Activated naive CD8-positive, alpha-beta T cell treated with anti-CD3 and anti-CD28 coated beads, Interleukin-2, amount 10 ng/mL, durations not matched to agents 7 days and 5 days (primary cell): ENCODE measurements around the gene MICAL3. TPM values are rescaled to one million over a fixed set of nuclear protein-coding genes. Genes with fewer than 3 reads are reported as not detected.
"Not testable (repeated sequence)": the region's sequence is repeated elsewhere in the genome, so short reads cannot be mapped to it uniquely, and the experiment has no call there.

Source experiments
- ATAC-seq: fragments of 150-1000 bp; cut with Tn5 transposase; one replicate; pipeline ENCODE4 v1.10.0; 2021; ENCODE audit warnings: low read depth, moderate library complexity
- POLR2A ChIA-PET: fragments of 350-600 bp; sonication (Branson Sonifier 250); formaldehyde crosslinking; loops from one replicate; lab custom pipeline; 2021; ENCODE audit warnings: antibody characterized with exemption; lab: Charles Lee
- DNase-seq: peaks from one replicate; pipeline ENCODE4 v3.0.0; 2021
- H3K27ac Mint-ChIP-seq: one replicate; pipeline ENCODE4 v1.8.0; 2022; ENCODE audit warnings: mild to moderate bottlenecking, mixed read lengths
- H3K27me3 Mint-ChIP-seq: one replicate; pipeline ENCODE4 v1.8.0; 2022; ENCODE audit warnings: mild to moderate bottlenecking, moderate library complexity, mixed read lengths
- H3K36me3 Mint-ChIP-seq: one replicate; pipeline ENCODE4 v1.8.0; 2021; ENCODE audit warnings: mild to moderate bottlenecking, mixed read lengths
- H3K4me1 Mint-ChIP-seq: one replicate; pipeline ENCODE4 v1.8.0; 2021; ENCODE audit warnings: mixed read lengths
- H3K4me3 Mint-ChIP-seq: one replicate; pipeline ENCODE4 v1.8.0; 2022; ENCODE audit warnings: mild to moderate bottlenecking, moderate library complexity, mixed read lengths
- H3K9me3 Mint-ChIP-seq: one replicate; pipeline ENCODE4 v1.8.0; 2021; ENCODE audit warnings: mixed read lengths
- total RNA-seq, 2 experiments: library from RNA; stranded (reverse); gene quantifications; one replicate each; pipeline ENCODE4 v1.2.3, GENCODE V29; 2021

MICAL3 gene
- total RNA-seq, 2 experiments from 2014 or later, result 35.7 to 36.8 TPM

GRCh38 chr22:18032455-18033101 is 8.2 kb upstream of the MICAL3 start:
- Mint-ChIP-seq H3K27me3 (peaks cover 22% of the 10 kb centered on the region), H3K4me1 (peaks cover 4% of the 10 kb centered on the region)
- no peak for ATAC-seq

GRCh38 chr22:18031695-18032454 is 7.5 kb upstream of the MICAL3 start:
- ATAC-seq (no peak), DNase-seq (no peak)
- H3K4me3 Mint-ChIP-seq, result no peak overlapping the region
- H3K27me3 Mint-ChIP-seq, result peaks cover 29% of the 10 kb centered on the region
- no peaks in the 10 kb centered on the region for H3K36me3 Mint-ChIP-seq
- no peak overlapping the region for H3K27ac Mint-ChIP-seq
- POLR2A ChIA-PET, result no interaction called here
- H3K9me3 Mint-ChIP-seq, result no peaks in the 10 kb centered on the region
- peaks cover 4% of the 10 kb centered on the region for H3K4me1 Mint-ChIP-seq

More at GRCh38 chr22:18032455-18033101, 8.2 kb upstream of the MICAL3 start:
- no peak overlapping the region for H3K4me3 Mint-ChIP-seq
- no peaks in the 10 kb centered on the region for H3K9me3 Mint-ChIP-seq
- no peak for DNase-seq
- H3K27ac Mint-ChIP-seq, result no peak overlapping the region
- POLR2A ChIA-PET, result no interaction called here
- no peaks in the 10 kb centered on the region for H3K36me3 Mint-ChIP-seq

GRCh38 chr22:18029686-18030267 is 5.4 kb upstream of the MICAL3 start:
- H3K27ac Mint-ChIP-seq, result no peak overlapping the region
- no peak for DNase-seq
- POLR2A ChIA-PET, result no interaction called here
- peaks cover 46% of the 10 kb centered on the region for H3K27me3 Mint-ChIP-seq
- no peaks in the 10 kb centered on the region for H3K36me3 Mint-ChIP-seq
- peaks cover 8% of the 10 kb centered on the region for H3K4me1 Mint-ChIP-seq
- no peak overlapping the region for H3K4me3 Mint-ChIP-seq
- no peaks in the 10 kb centered on the region for H3K9me3 Mint-ChIP-seq
- no peak for ATAC-seq

- no peaks in the 10 kb centered on the region for H3K36me3 Mint-ChIP-seq
- peaks cover 11% of the 10 kb centered on the region for H3K4me1 Mint-ChIP-seq
- DNase-seq, result no peak
- no peak for ATAC-seq
- H3K27me3 Mint-ChIP-seq, result peaks cover 50% of the 10 kb centered on the region
- H3K27ac Mint-ChIP-seq, result no peak overlapping the region
- H3K4me3 Mint-ChIP-seq, result no peak overlapping the region
- POLR2A ChIA-PET, result no interaction called here
- no peaks in the 10 kb centered on the region for H3K9me3 Mint-ChIP-seq
These were observed 4.6 kb upstream of the MICAL3 start for GRCh38 chr22:18028817-18029527.

GRCh38 chr22:18025898-18026297 is 1.5 kb upstream of the MICAL3 start:
- H3K36me3 Mint-ChIP-seq, H3K27ac Mint-ChIP-seq, H3K9me3 Mint-ChIP-seq, H3K4me3 Mint-ChIP-seq, ATAC-seq, DNase-seq, POLR2A ChIA-PET: not testable (repeated sequence)
- H3K27me3 Mint-ChIP-seq, result peaks cover 71% of the 10 kb centered on the region
- peaks cover 12% of the 10 kb centered on the region for H3K4me1 Mint-ChIP-seq

- no peaks in the 10 kb centered on the region for H3K9me3 Mint-ChIP-seq
- ATAC-seq (no peak), DNase-seq (no peak)
- H3K4me1 Mint-ChIP-seq, result peaks cover 12% of the 10 kb centered on the region
- H3K4me3 Mint-ChIP-seq, result peak overlapping the region; percentile 85
- H3K36me3 Mint-ChIP-seq, result no peaks in the 10 kb centered on the region
- POLR2A ChIA-PET, result no interaction called here
- no peak overlapping the region for H3K27ac Mint-ChIP-seq
- H3K27me3 Mint-ChIP-seq, result peaks cover 67% of the 10 kb centered on the region
These were observed 777 bp upstream of the MICAL3 start for GRCh38 chr22:18024956-18025720.

GRCh38 chr22:18023509-18024275 is 669 bp downstream of the MICAL3 start:
- Mint-ChIP-seq H3K27ac (no peak overlapping the region), H3K4me1 (peaks cover 12% of the 10 kb centered on the region), H3K9me3 (no peaks in the 10 kb centered on the region), H3K4me3 (peak overlapping the region; percentile 90), H3K27me3 (peaks cover 65% of the 10 kb centered on the region), H3K36me3 (no peaks in the 10 kb centered on the region)
- POLR2A ChIA-PET, result interaction anchor here (0.9 kb wide), 2 partner anchors 23 to 193 kb away, joined by 3 read pairs; no protein-coding TSS in a partner anchor
- DNase-seq (peak; percentile 58), ATAC-seq (peak; percentile 27)

GRCh38 chr22:18022876-18023275 is 1.5 kb downstream of the MICAL3 start:
- Mint-ChIP-seq H3K36me3 (no peaks in the 10 kb centered on the region), H3K9me3 (no peaks in the 10 kb centered on the region), H3K27ac (no peak overlapping the region), H3K4me3 (no peak overlapping the region), H3K4me1 (peaks cover 12% of the 10 kb centered on the region), H3K27me3 (peaks cover 60% of the 10 kb centered on the region)
- POLR2A ChIA-PET, result no interaction called here
- ATAC-seq (no peak), DNase-seq (no peak)

- Mint-ChIP-seq H3K9me3 (no peaks in the 10 kb centered on the region), H3K27me3 (peaks cover 47% of the 10 kb centered on the region), H3K27ac (no peak overlapping the region), H3K4me1 (peaks cover 12% of the 10 kb centered on the region), H3K36me3 (no peaks in the 10 kb centered on the region), H3K4me3 (no peak overlapping the region)
- POLR2A ChIA-PET, result no interaction called here
- DNase-seq (no peak), ATAC-seq (no peak)
These were observed 2.9 kb downstream of the MICAL3 start for GRCh38 chr22:18021431-18021830.

GRCh38 chr22:18020743-18021142 is 3.6 kb downstream of the MICAL3 start:
- H3K36me3 Mint-ChIP-seq, ATAC-seq, H3K9me3 Mint-ChIP-seq, H3K4me3 Mint-ChIP-seq, DNase-seq, H3K27ac Mint-ChIP-seq, POLR2A ChIA-PET: not testable (repeated sequence)
- Mint-ChIP-seq H3K27me3 (peaks cover 41% of the 10 kb centered on the region), H3K4me1 (peaks cover 12% of the 10 kb centered on the region)

GRCh38 chr22:18013947-18014346 is 10.4 kb downstream of the MICAL3 start:
- POLR2A ChIA-PET, result interaction anchor here (1.3 kb wide), 1 partner anchor 13 kb away, joined by 3 read pairs; no protein-coding TSS in a partner anchor
- no peak for DNase-seq
- Mint-ChIP-seq H3K9me3 (no peaks in the 10 kb centered on the region), H3K4me3 (no peak overlapping the region), H3K27me3 (peaks cover 9% of the 10 kb centered on the region), H3K27ac (no peak overlapping the region), H3K36me3 (no peaks in the 10 kb centered on the region), H3K4me1 (no peaks in the 10 kb centered on the region)
- ATAC-seq, result no peak

- ATAC-seq, result no peak
- H3K36me3 Mint-ChIP-seq, result no peaks in the 10 kb centered on the region
- H3K9me3 Mint-ChIP-seq, result no peaks in the 10 kb centered on the region
- H3K27ac Mint-ChIP-seq, result no peak overlapping the region
- peaks cover 9% of the 10 kb centered on the region for H3K27me3 Mint-ChIP-seq
- no peak overlapping the region for H3K4me3 Mint-ChIP-seq
- H3K4me1 Mint-ChIP-seq, result no peaks in the 10 kb centered on the region
- POLR2A ChIA-PET, result interaction anchor here (1.3 kb wide), 1 partner anchor 13 kb away, joined by 3 read pairs; no protein-coding TSS in a partner anchor
- no peak for DNase-seq
These were observed 10.9 kb downstream of the MICAL3 start for GRCh38 chr22:18013436-18013835.
